Measurements from ENCODE around the gene POLE2. TPM values are rescaled to one million over a fixed set of nuclear protein-coding genes. Genes with fewer than 3 reads are reported as not detected.

POLE2 gene
- total RNA-seq, 1 experiment from 2014 or later: 24.5 TPM

DNA sequence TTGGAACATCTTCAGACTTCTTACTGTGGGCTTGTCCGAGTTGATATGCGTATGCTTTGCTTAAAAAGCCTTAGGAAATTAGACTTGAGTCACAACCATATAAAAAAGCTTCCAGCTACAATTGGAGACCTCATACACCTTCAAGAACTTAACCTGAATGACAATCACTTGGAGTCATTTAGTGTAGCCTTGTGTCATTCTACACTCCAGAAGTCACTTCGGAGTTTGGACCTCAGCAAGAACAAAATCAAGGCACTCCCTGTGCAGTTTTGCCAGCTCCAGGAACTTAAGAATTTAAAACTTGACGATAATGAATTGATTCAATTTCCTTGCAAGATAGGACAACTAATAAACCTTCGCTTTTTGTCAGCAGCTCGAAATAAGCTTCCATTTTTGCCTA lies 80.4 kb downstream of the POLE2 start:
- Histone ChIP-seq H4K20me1 (ENCODE audit: insufficient read depth) (no peaks in the 10 kb centered on the region), H3K9me2 (ENCODE audit: insufficient read depth) (no peaks in the 10 kb centered on the region), H2AFZ (ENCODE audit: low read depth, low read length, poor library complexity, severe bottlenecking) (no peak overlapping the region), H3K4me1 (ENCODE audit: control insufficient read depth in 1 of 2, insufficient read depth in 2 of 2, low read length in 2 of 2) (no peaks in the 10 kb centered on the region), H3K4me3 (replicated peaks in 1 of 2; ENCODE audit: low read depth in 1 of 2, low read length in 2 of 2) (no peak overlapping the region), H3K36me3 (ENCODE audit: control insufficient read depth in 1 of 2, insufficient read depth in 2 of 2, low read length in 2 of 2) (peaks cover 4 to 16% of the 10 kb centered on the region in 2 experiments; a peak in 3 of 4 replicates), H3K4me2 (ENCODE audit: low read length) (no peak overlapping the region), H3K27ac (ENCODE audit: low read depth, low read length) (no peak overlapping the region), H3K27me3 (ENCODE audit: insufficient read depth, low read length) (no peaks in the 10 kb centered on the region), H3K9me3 (ENCODE audit: control insufficient read depth in 1 of 2, insufficient read depth in 1 of 2, low read depth in 1 of 2, low read length in 2 of 2) (no peaks in the 10 kb centered on the region), H3K9ac (ENCODE audit: low read length) (no peak overlapping the region), H3K79me2 (ENCODE audit: insufficient read depth, low read length) (peaks cover 40% of the 10 kb centered on the region)
- TF ChIP-seq EZH2phosphoT487 (IDR thresholded peaks at IDR 0.05; ENCODE audit: borderline replicate concordance) (no peak), CTCF (IDR thresholded peaks at IDR 0.05 in 2 of 3, conservative IDR thresholded peaks at IDR 0.05 in 1 of 3; ENCODE audit: borderline replicate concordance in 1 of 3, insufficient read depth in 1 of 3, low read depth in 2 of 3, low read length in 2 of 3) (no peak), MAX (IDR thresholded peaks at IDR 0.05) (no peak), CEBPB (IDR thresholded peaks at IDR 0.05; ENCODE audit: low read depth) (no peak), ZNF274 (IDR thresholded peaks at IDR 0.05; ENCODE audit: low read depth, low read length) (no peak), REST (IDR thresholded peaks at IDR 0.05; ENCODE audit: low read depth) (no peak), EGR1 (IDR thresholded peaks at IDR 0.05; ENCODE audit: low read depth) (no peak), JUND (IDR thresholded peaks at IDR 0.05) (no peak), EZH2 (IDR thresholded peaks at IDR 0.05) (no peak), SIN3A (IDR thresholded peaks at IDR 0.05; ENCODE audit: low read depth) (no peak), POLR2A (IDR thresholded peaks at IDR 0.05; ENCODE audit: borderline replicate concordance, extremely low read depth, insufficient read depth, insufficient read length) (no peak), TCF7L2 (IDR thresholded peaks at IDR 0.05; ENCODE audit: borderline replicate concordance, extremely low read depth, insufficient read depth, insufficient read length) (no peak), SP1 (IDR thresholded peaks at IDR 0.05; ENCODE audit: low read depth) (no peak), FOSL1 (IDR thresholded peaks at IDR 0.05; ENCODE audit: low read depth) (no peak), RAD21 (IDR thresholded peaks at IDR 0.05; ENCODE audit: low read depth) (no peak), POLR2AphosphoS5 (IDR thresholded peaks at IDR 0.05; ENCODE audit: low read depth, low read length) (no peak)
- TF ChIP-seq, protein P1, sequence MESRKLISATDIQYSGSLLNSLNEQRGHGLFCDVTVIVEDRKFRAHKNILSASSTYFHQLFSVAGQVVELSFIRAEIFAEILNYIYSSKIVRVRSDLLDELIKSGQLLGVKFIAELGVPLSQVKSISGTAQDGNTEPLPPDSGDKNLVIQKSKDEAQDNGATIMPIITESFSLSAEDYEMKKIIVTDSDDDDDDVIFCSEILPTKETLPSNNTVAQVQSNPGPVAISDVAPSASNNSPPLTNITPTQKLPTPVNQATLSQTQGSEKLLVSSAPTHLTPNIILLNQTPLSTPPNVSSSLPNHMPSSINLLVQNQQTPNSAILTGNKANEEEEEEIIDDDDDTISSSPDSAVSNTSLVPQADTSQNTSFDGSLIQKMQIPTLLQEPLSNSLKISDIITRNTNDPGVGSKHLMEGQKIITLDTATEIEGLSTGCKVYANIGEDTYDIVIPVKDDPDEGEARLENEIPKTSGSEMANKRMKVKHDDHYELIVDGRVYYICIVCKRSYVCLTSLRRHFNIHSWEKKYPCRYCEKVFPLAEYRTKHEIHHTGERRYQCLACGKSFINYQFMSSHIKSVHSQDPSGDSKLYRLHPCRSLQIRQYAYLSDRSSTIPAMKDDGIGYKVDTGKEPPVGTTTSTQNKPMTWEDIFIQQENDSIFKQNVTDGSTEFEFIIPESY (IDR thresholded peaks at IDR 0.05; ENCODE audit: extremely low read depth, insufficient replicate concordance, low read length): no peak
- BruUV-seq (replicated peaks): no TSS peak
- ChIA-PET POLR2A (no interaction called here), RAD21 (ENCODE audit: low non-redundant PET in 1 of 2, low total read pairs in 2 of 2, uncharacterized antibody in 2 of 2, unreplicated experiment in 2 of 2) (no interaction called here), CTCF (no interaction called here)
- intact Hi-C loops (cut with micrococcal nuclease): no loop called here
- ATAC-seq: no peak
- DNase-seq (ENCODE audit: low read depth, low spot score): no peak
